Osteoblast (primary cell): ENCODE measurements around the gene MGAT5. TPM values are rescaled to one million over a fixed set of nuclear protein-coding genes. Genes with fewer than 3 reads are reported as not detected.

Experiments
- DNase-seq: peaks from one replicate; pipeline ENCODE4 v3.0.0; 2011; ENCODE audit warnings: low spot score, mixed read lengths; ENCODE audit not compliant: insufficient read length; ENCODE audit errors: missing footprints
- H2AFZ ChIP-seq: 2 replicates; pipeline ENCODE4 v1.6.0; 2011; ENCODE audit warnings: mild to moderate bottlenecking, low read length
- H3K27ac ChIP-seq: 2 replicates; pipeline ENCODE4 v1.5.1; 2011; ENCODE audit warnings: mild to moderate bottlenecking, low read depth, low read length, moderate library complexity
- H3K27me3 ChIP-seq: 2 replicates; pipeline ENCODE4 v1.6.0; 2012; ENCODE audit warnings: mild to moderate bottlenecking, control low read depth, inconsistent platforms, low read length, moderate library complexity; ENCODE audit not compliant: insufficient read depth
- H3K36me3 ChIP-seq: 2 replicates; pipeline ENCODE4 v1.5.1; 2011; ENCODE audit warnings: mild to moderate bottlenecking, low read length, control low read depth, moderate library complexity; ENCODE audit not compliant: insufficient read depth
- H3K4me1 ChIP-seq: 2 replicates; pipeline ENCODE4 v1.5.1; 2011; ENCODE audit warnings: mild to moderate bottlenecking, low read length, control low read depth, moderate library complexity; ENCODE audit not compliant: insufficient read depth
- H3K4me2 ChIP-seq: 2 replicates; pipeline ENCODE4 v1.6.0; 2011; ENCODE audit warnings: mild to moderate bottlenecking, low read length; ENCODE audit not compliant: insufficient read depth
- H3K4me3 ChIP-seq: fragments of 200-600 bp; sonication (generic); 3 replicates; pipeline ENCODE4 v1.5.1; 2012; ENCODE audit warnings: mild to moderate bottlenecking, low read length, inconsistent platforms; ENCODE audit not compliant: insufficient read depth
- H3K79me2 ChIP-seq: 2 replicates; pipeline ENCODE4 v1.6.0; 2012; ENCODE audit warnings: mild to moderate bottlenecking, low read length, control low read depth, inconsistent platforms; ENCODE audit not compliant: insufficient read depth
- H3K9me3 ChIP-seq: 2 replicates; pipeline ENCODE4 v1.5.1; 2011; ENCODE audit warnings: low read depth, low read length, control low read depth
- H4K20me1 ChIP-seq: 2 replicates; pipeline ENCODE4 v1.6.0; 2012; ENCODE audit warnings: mild to moderate bottlenecking, low read length, control low read depth; ENCODE audit not compliant: insufficient read depth
- total RNA-seq: library from RNA; depleted of rRNA; stranded (reverse); fragments of >200 nt; gene quantifications from 2 replicates; pipeline ENCODE4 v1.2.3, GENCODE V29; 2012
- TF ChIP-seq, protein P1 (sequence below): IDR thresholded peaks from 2 replicates; pipeline ENCODE4 v1.5.1; 2011; ENCODE audit warnings: mild to moderate bottlenecking, low read depth, low read length, moderate library complexity; ENCODE audit errors: extremely low read depth

MGAT5 gene
- total RNA-seq, 1 donor, result 29.7 TPM

DNA sequence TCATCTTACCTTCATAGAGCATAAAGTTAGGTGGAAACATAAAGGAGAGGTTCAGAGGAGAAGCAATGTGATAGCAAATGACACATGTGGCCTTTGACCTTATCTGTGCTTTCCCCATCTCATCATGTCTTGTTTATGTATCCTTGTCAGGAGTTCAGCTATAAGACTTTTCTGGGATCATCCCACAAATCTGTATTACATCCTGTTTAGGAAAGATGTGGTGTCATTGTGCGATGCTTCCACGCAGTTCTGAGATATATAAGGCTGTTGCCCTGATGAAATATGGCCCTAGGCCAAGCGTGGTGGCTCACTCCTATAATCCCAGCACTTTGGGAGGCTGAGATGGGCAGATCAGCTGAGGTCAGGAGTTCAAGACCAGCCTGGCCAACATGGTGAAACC, 15.5 kb upstream of the MGAT5 start:
- H3K4me1 ChIP-seq, result peaks cover 11% of the 10 kb centered on the region
- no peak overlapping the region for H2AFZ ChIP-seq
- H3K4me3 ChIP-seq, result no peak overlapping the region
- H3K9me3 ChIP-seq, result no peaks in the 10 kb centered on the region
- H3K79me2 ChIP-seq, result peaks cover 24% of the 10 kb centered on the region
- H3K27me3 ChIP-seq, result no peaks in the 10 kb centered on the region
- TF ChIP-seq, protein P1, sequence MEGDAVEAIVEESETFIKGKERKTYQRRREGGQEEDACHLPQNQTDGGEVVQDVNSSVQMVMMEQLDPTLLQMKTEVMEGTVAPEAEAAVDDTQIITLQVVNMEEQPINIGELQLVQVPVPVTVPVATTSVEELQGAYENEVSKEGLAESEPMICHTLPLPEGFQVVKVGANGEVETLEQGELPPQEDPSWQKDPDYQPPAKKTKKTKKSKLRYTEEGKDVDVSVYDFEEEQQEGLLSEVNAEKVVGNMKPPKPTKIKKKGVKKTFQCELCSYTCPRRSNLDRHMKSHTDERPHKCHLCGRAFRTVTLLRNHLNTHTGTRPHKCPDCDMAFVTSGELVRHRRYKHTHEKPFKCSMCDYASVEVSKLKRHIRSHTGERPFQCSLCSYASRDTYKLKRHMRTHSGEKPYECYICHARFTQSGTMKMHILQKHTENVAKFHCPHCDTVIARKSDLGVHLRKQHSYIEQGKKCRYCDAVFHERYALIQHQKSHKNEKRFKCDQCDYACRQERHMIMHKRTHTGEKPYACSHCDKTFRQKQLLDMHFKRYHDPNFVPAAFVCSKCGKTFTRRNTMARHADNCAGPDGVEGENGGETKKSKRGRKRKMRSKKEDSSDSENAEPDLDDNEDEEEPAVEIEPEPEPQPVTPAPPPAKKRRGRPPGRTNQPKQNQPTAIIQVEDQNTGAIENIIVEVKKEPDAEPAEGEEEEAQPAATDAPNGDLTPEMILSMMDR, result no peak
- H3K36me3 ChIP-seq, result no peaks in the 10 kb centered on the region
- H3K4me2 ChIP-seq, result no peak overlapping the region
- H3K27ac ChIP-seq, result no peak overlapping the region
- no peak for DNase-seq
- H4K20me1 ChIP-seq, result no peaks in the 10 kb centered on the region

DNA sequence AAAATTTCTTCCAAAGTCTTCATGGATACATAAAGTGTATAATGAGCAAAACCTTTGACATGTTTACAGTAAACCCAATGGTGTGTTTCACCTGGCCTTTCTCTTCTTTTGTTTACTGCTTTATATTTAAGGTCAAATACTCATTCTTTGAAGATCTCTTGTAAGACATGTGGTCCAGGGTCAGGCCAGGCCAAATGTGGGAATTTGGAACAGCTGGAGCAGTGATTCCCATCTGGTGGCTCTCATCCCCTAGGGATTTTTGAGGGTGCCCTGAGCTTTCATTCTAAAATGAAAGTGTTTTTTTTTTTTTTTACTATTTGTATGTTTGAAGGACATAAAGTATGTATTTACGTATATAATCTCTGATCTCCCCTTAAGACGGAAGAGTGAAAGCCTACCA, 13.8 kb upstream of the MGAT5 start:
- TF ChIP-seq, protein P1, result no peak
- Histone ChIP-seq H3K4me1 (peaks cover 12% of the 10 kb centered on the region), H3K36me3 (no peaks in the 10 kb centered on the region), H3K79me2 (peaks cover 20% of the 10 kb centered on the region), H3K4me3 (no peak overlapping the region), H3K4me2 (no peak overlapping the region), H4K20me1 (peaks cover 2% of the 10 kb centered on the region), H2AFZ (no peak overlapping the region), H3K9me3 (no peaks in the 10 kb centered on the region), H3K27me3 (no peaks in the 10 kb centered on the region), H3K27ac (no peak overlapping the region)
- no peak for DNase-seq

DNA sequence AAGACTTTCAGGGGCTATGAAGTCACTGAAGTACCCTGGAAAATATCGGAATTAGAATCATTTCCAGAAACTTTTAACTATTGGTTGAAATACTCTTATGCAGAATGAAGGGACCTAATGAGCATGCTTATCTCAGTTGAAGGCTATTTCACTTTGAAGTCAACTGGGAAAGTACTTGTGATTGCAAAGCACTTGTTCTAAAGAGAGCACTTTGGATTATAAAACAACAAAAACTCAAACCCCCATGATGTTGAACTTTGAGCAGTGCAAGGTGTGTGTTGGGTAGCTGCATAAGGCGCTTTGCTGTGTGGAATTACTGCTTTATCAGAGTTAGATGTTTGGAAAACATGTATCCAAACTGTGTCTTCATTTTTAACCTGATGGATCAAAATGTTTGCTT, 12.0 kb upstream of the MGAT5 start:
- Histone ChIP-seq H3K36me3 (no peaks in the 10 kb centered on the region), H3K4me1 (peaks cover 11% of the 10 kb centered on the region), H3K27ac (no peak overlapping the region), H3K9me3 (no peaks in the 10 kb centered on the region), H2AFZ (no peak overlapping the region), H3K4me3 (no peak overlapping the region), H3K27me3 (no peaks in the 10 kb centered on the region), H4K20me1 (peaks cover 2% of the 10 kb centered on the region), H3K4me2 (no peak overlapping the region), H3K79me2 (peaks cover 21% of the 10 kb centered on the region)
- TF ChIP-seq, protein P1, result no peak
- DNase-seq, result no peak

DNA sequence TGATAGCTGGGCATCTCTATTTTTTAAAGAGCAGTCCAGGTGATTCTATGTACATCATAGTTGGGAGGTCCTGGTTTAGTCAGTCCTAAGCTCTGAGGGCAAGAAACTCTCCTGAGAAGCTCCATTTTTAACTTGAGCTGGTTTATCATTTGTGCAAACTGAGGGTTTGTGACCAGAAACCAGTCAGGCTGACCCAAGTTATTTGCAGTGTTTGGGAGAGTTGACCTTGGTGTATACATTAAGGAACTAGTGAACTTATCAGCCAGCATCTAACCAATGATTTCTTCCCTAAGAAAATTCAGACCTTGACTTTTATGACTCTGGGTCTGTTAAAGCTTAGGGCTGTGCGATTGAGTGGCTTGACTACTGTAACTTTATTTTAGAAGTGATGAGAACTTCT, 10.6 kb upstream of the MGAT5 start:
- Histone ChIP-seq H4K20me1 (peaks cover 2% of the 10 kb centered on the region), H3K9me3 (no peaks in the 10 kb centered on the region), H3K79me2 (peaks cover 21% of the 10 kb centered on the region), H3K27me3 (no peaks in the 10 kb centered on the region), H3K4me1 (peaks cover 11% of the 10 kb centered on the region), H3K27ac (no peak overlapping the region), H3K4me3 (no peak overlapping the region), H3K4me2 (no peak overlapping the region), H3K36me3 (no peaks in the 10 kb centered on the region), H2AFZ (no peak overlapping the region)
- DNase-seq, result no peak
- TF ChIP-seq, protein P1, result no peak
